Measurements from ENCODE around the gene HRCT1.
"Not testable (repeated sequence)": the region's sequence is repeated elsewhere in the genome, so short reads cannot be mapped to it uniquely, and the experiment has no call there.

The HRCT1 gene

DNA sequence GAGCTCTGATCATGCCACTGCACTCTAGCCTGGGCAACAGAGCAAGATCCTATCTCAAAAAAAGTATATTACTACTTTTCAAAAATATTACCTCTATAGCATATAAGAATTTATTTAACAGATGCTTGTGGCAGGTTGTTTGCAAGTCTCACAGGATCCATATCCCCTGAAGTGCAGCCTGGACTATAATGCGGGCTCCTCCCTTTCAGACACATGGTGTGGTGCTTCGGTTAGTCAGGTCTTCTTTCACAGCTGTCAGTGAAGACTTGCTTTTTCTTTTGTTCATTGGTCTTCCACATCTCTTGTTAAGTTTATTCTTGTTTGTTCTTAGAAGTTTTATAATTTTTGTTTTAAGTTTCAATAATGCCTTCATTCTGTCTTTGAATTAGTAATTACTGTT, 9.4 kb upstream of the HRCT1 start:
- DNase-seq (ENCODE audit: low spot score): no peak

DNA sequence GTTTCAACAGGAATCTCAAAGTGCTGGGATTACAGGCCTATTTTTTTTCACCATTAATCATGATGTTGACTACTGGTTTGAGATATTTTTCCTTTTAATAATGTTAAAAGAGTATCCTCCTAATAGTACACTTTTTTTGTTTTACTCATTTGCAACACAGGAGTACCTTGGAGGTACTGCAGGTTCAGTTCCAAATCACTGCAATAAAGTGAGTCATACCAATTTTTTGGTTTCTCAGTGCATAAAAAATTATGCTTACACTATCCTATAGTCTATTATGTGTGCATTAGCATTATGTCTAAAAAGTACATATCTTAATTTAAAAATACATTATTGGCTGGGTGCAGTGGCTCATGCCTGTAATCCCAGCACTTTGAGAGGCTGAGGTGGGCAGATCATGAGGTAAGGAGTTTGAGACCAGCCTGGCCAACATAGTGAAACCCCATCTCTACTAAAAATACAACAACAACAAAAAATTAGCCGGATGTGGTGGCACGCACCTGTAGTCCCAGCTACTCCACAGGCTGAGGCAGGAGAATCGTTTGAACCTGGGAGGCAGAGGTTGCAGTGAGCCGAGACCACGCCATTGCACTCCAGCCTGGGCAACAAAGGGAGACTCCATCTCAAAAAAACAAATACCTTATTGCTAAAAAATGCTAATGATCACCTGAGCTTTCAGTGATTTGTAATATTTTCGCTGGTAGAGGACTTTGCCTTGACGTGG, 8.5 kb upstream of the HRCT1 start:
- not testable (repeated sequence) for DNase-seq (ENCODE audit: low spot score)

DNA sequence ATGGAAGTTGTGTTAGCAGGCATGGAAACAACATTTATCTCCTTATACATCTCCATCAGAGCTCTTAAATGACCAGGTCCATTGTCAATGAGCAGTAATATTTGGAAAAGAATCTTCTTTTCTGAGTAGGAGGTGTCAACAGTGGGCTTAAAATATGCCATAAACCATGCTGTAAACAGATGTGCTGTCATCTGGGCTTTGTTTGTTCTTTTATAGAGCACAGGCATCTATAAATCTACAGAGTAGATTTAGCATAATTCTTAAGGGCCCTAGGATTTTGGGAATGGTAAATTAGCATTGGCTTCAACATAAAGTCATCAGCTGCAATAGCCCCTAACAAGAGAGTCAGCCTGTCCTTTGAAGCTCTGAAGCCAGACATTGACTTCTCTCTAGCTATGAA, 7.7 kb upstream of the HRCT1 start:
- no peak for DNase-seq (ENCODE audit: low spot score)

DNA sequence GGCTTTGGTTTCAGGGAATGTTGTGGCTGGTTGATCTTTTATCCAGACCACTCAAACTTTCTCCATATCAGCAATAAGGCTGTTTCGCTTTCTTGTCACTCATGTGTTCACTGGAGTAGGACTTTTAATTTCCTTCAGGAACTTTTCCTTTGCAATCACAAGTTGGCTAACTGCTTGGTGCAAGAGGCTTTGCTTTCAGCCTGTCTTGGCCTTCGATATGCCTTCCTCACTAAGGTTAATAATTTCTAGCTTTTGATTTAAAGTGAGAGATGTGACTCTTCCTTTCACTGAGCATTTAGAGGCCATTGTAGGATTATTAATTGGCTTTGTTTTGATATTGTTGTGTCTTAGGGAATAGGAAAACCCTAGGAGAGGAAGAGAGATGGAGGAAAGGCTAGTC, 7.0 kb upstream of the HRCT1 start:
- no peak for DNase-seq (ENCODE audit: low spot score)

DNA sequence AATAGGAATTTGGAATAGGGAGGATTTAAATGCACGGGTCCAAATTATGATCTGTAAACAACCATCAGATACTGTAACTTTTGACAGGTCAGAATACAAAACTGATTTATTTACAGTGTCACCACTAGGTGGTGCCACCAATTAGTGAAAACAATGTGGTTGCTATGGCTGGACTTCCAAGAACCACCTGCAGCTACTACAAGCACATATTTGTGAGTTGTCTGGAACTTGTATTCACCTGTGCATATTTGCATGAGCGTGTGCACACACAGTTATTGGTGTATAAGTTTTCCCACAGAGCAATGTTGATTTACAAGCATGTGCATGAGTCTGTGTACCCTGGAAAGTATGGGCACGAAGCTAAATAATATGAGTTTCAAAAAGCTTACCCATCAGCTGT, 3.0 kb upstream of the HRCT1 start:
- peak; percentile 72 for DNase-seq (ENCODE audit: low spot score)

DNA sequence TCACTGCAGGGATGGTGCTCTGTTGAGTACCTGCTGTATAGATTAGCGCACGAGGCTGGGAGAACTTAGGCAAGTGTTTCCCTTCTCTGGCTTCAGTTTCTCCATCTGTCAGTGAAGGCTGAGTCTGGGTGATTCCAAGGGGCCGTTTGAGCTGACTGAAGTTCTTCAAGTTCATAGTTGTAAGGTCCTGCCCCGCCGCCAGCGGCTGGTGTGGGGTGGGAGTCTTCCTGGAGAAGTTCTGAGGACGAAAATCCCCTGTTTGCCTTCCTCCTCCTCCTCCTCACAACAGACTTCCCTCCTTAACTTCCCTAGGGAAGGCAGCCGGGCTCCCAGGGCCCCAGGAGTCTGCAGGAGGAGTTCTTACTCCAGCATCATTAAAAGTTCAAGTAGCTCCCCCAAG, 1.7 kb upstream of the HRCT1 start:
- no peak for DNase-seq (ENCODE audit: low spot score)

DNA sequence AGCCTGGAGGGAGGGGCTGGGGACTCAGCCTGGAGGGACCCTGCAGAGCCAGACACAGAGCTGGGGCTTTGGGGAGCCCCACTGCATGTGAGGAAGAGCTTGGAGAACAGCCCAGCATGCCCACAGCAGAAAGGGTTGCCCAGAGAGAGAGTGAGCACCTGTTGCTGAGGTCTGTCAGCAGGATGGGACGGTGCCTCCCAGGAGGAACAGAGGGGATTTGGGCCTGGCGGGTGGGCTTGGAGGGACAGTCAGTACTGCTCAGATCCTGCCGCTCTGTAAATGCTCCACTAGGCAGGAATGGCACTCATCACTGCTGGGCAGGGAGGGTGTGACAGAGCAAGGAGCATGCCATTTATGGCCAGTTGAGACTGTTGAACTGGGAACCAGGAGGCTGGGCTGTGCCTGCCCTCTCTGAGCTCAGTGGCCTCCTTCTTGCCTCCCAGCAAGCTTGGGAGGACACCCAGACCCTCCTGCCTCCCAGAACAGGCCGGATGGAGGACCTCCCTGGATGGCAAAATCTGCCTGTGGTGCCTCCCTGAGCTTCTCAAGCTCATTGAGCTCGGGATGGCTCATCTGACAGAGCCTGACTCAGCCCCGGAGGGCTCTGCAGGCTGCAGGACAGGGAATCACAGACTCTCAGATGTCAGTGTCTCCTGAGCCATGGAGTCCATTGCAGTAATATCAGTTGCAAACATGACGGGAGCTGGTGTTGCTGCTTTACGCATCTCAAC, 786 bp upstream of the HRCT1 start:
- DNase-seq (ENCODE audit: low spot score): no peak

DNA sequence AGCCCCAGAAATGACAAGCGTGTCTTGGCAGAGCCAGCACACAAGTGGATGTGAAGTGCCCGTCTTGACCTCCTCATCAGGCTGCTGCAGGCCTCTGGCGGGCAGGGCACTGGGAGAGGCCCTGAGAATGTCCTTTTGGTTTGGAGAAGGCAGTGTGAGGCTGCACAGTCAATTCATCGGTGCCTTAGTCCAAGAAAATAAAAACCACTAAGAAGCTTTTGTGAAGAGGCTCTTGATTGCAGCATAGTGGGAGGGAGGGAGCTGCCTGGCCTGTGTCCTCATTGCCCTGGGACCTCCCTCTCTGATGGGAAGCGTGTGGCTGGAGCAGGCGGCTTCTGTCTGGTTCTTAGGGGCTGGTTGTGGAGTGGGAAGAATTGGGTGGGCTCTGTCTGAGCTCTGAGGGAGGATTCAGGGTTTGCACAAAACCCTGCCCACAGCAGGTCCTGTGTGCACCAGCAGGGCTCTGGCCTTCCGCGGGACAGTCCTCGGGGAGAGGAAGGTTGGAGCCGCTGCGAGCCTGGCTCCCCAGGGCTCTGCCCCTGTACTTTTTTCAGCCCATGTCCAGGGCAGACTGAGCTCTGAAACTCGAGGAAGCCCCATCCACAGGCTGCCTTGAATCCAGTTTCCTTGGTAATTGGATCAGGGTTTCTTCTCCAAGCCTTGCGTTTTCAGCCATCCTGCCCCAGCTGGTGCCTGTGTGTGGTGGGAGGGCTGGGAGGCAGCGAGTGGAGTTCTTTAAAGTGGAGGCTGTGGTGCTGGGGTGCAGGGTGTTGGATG, 1.1 kb downstream of the HRCT1 start:
- DNase-seq (ENCODE audit: low spot score): no peak

DNA sequence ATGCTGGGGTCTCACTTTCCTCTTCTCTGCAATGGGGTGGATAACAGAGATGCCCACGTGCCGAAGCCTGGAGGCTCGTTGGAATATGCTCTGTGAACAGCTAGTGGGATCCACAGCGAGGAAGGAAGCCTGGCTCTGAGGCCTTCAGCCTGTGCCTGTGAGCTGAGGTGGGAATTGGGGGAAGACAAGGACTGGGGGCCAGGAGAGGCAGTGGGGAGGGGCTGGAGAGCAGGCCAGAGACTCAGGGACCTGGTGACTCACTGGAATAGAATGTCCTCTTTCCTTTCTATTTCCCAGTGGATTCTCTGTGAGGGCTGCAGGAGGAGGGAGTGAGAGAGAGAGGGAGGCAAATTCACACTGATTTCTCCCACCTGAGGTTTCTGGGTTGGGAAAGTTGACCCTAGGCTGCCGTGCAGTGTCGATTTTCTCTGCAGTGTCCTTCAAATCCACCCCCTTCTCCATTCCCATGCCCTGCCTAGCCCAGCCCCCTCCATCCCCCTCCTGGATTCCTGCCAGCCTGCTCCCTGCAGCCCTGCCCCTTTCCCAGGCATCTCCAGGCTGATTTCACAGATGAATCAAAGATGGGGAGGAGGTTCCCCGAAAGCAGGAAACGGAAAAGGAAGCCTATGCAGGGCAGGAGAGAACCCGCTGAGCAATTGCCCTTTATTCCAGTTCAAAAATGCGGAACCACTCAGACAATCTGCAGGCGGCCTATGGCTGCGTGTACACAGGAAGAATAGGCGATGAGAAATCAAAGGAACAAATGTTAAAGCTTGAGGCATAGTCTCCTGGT, 1.9 kb downstream of the HRCT1 start:
- peak; percentile 19 for DNase-seq (ENCODE audit: low spot score)

DNA sequence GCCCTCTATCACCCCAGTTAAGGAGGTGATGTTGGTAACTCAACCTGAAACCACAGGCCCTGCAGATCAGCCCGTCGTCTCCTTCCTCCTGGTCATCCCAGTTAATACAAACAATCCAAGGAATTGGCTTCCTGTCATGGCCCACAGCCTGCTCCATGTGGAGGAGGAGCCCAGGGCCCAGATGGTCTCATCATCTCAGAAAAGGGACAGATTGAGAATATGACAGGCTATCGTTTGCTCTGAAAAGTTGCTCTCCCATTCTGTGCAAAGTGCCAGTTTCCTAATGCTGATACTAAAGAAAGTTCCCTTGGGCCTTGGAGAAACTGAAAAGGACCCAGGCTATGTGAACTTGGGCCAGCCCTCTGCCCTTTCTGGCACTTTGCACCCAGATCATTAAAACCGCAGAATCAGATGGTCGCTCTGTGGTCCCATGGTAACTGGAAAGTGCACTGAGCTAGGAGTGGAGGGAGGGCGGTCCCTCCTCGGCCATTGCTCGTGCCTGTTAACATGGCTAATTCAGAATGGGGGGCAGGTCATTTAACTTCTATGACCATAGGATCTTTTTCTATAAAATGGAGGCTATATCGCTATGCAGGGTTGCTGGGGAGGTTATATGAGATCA, 2.6 kb downstream of the HRCT1 start:
- no peak for DNase-seq (ENCODE audit: low spot score)

DNA sequence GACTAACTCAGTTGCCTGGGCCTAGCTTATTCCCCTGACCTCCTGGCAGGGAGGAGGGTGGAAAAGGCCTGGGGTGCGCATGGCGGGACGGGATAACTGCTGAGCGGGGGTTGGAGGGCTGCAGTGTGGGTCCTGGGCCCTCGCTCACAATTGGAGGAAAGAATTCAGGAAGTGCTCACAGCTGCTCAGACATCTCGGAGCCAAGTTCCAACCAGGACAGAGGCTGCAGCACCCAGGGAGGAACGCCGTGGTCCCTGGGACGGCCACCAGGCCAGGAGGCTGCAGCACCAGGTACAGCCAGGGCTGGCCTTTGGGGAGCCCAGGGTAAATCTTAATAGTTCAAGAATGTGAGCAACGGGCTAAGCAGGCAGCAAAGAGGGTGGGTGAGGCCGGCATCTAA, 3.3 kb downstream of the HRCT1 start, which contains the start of gene SPAAR:
TSS of gene SPAAR (plus strand) at position 217 of the 400 bp plus-strand sequence. CDS start 974 bp downstream, outside the sequence.
- DNase-seq (ENCODE audit: low spot score): no peak

DNA sequence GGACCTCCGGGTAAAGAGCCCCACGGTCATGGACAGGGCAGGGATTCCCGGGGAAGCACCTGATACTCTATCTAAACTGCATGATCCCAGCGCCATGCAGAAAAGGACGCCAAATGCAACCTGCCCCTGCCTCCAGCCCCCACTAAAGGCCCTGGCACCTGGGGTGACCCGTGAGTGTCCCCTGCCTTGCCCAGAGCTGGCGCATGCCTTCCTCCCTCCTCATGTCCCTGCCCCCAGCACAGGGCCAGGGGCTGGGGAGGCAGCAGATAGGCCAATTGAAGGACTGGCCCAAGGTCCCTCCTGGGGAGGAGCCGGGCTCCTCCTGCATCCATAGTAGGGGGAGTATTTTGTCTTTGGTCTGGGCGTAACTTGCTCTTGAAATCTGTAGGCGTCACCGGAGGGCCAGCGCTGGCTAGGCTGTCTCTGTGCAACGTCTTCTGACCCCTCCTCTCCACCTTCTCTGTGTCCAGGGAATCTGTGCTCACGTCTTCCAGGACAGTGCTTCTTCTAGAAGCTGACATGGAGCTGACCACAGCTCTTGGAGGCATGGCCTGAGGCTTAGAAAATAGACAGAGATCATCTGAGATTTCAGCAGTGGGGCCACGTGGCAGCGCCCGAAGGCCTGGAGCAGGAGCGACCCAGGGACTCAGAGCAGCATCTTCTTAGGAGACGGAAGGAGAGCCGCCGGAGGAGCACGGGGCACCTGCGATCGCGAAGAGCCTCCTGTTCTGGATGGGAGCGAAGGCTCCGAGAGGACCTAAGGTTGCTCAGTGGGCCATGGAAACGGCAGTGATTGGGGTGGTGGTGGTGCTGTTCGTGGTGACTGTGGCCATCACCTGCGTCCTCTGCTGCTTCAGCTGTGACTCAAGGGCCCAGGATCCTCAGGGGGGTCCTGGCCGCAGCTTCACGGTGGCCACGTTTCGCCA, 3.9 kb downstream of the HRCT1 start:
- no peak for DNase-seq (ENCODE audit: low spot score)

DNA sequence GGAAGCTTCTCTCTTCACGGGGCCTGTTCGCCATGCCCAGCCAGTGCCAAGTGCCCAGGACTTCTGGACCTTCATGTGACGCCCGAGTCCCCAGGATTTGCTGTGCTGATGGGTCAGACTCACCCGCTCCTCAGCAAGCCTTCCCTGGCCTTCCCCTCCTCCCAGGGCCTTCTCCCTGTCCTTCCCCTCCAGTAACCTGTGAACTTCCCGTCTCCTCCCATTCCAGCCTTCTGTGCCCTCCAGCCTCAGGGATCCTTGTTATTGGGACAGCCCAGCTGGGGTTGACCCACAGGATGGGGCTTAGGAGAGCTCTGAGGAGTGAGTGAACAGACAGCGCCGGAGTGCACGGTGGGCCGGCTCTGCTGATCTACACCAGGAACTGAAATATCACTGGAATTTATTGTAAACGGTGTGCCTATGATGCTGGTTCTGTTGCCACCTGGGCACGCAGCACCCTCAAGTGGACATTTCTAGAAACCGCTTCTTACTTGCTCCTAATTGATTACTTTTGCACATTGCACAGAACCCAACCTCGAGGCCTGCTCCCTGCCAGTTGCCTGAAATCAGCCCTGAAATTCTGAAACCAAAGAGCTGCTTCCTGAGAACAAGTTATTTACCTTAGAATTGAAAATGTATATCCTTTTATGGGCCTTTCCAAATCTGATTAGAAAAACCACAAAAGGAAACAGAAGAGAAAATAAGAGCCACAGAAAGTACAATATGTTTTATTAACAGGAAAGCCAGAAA, 4.8 kb downstream of the HRCT1 start:
- DNase-seq (ENCODE audit: low spot score): no peak

DNA sequence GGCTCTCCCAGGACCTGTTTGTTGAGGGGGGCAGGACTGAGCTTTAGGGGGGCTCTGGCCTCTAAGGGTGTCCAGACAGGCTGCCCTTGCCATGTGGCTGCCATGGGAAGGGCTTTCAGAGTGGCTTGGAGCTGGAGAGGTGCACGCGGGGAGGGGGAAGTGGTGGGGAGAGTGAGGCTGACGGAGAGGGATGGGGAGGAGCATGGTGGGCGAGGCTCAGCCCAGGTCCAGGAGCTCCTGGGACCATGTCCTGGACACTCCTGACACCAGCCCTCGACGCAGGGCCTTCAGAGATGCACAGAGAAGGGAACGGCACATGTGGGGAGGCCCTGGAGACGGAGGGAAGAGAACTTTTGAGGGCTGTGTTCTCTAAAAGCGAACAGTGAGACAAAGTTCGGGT, 5.7 kb downstream of the HRCT1 start:
- DNase-seq (ENCODE audit: low spot score): no peak

DNA sequence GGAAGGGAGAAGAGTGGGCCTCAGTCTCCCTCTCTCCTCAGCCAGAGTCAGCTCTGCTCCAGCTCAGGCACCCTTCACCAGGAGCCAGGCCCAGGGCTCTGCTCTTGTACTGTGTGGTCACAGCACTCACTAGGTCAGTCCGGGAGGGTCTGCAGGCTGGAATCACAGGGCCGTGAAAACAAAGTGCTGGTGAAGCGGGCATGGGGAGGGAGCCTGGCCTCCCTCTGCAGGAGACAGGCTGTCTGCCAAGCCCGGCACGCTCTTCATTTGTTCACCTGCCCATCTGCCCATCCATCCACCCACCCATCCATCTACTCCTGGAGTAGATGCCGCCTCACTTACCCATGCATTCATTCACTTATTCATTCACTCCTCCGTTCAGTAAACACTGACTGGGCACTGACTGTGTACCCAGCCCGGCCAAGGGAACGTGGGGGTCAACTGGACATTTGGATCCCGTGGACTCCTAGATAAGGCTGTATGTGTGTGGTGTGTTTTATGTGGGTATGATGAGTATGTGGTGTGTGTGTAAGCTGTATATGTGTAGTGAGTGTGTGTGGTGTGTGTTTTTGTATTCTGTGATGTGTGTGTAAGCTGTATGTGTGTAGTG, 6.9 kb downstream of the HRCT1 start:
- no peak for DNase-seq (ENCODE audit: low spot score)

DNA sequence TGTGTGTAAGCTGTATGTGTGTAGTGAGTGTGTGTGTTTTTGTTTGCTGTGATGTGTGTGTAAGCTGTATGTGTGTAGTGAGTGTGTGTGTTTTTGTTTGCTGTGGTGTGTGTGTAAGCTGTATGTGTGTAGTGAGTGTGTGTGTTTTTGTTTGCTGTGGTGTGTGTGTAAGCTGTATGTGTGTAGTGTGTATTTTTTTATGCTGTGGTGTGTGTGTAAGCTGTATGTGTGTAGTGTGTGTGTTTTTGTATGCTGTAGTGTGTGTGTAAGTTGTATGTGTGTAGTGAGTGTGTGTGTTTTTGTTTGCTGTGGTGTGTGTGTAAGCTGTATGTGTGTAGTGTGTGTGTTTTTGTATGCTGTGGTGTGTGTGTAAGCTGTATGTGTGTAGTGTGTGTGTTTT, 7.4 kb downstream of the HRCT1 start:
- not testable (repeated sequence) for DNase-seq (ENCODE audit: low spot score)

DNA sequence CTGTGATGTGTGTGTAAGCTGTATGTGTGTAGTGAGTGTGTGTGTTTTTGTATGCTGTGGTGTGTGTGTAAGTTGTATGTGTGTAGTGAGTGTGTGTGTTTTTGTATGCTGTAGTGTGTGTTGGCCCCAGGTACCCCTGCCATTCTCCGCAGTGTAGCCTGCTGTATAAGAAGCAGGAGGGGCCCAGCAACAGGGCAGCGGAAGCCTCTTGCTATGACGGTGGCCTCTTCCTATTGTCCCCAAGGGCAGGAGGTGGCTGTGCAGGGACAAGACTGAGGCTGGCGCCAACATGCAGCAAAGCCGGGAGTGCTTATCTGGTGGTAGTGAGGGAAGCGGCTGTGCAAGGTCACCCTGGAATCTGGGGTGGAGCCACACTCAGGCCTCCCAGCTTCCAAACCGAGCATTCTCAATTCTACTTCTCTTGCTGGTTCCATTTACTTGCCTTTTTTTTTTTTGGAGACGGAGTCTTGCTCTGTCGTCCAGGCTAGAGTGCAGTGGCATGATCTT, 8.4 kb downstream of the HRCT1 start:
- no peak for DNase-seq (ENCODE audit: low spot score)

DNA sequence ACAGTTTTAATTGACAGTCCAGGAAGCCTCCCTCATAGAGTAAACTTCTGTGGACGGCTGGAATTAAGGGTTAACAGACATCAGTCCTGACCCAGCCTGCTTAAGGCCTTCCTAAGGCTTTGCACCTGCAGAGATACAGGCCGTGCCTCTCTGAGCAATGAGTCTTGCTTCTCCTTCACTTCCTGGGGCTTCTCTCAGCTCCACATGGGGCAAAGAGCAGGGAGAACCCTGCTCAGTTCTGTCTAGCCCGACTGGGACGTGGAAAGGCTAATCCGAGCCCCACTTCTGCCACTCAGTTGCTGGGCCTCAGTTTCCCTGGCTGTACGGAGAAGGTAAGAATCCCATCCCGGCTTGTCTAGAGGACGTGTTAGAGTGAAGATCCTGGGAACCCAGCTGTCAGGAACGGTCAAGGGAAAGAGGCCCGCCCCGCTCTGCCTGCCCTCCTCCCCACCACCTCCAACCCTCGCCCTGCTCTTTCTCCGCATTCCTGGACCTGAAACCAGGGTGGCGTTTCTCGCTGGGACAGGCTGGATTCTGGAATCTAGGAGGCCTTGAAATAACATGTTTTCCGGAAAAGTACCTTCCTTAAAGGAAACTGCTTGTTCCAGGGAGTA, 9.8 kb downstream of the HRCT1 start:
- DNase-seq (ENCODE audit: low spot score): no peak

DNA sequence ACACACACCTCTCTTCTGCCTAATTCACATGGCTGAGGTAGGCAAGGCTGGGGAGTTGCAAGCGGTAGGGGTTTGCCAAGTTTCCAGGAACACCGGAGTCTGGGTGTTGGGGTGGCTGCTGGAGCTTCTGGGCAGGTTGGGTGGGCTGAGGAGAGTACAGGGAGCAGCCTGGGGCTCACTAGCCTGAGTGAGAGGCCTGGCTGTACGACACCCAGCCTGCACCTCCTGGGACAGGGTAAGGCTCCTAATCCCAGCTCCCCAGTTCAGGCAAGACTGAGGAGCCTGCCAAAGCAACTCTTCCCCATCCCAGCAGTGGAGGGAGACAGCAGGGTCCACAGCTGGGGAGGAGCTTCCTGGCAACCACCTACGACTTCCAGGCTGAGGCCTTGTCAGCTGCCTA, 11.3 kb downstream of the HRCT1 start:
- no peak for DNase-seq (ENCODE audit: low spot score)
